ENCODE measurements around the gene GALNT17.
"Not testable (repeated sequence)": the region's sequence is repeated elsewhere in the genome, so short reads cannot be mapped to it uniquely, and the experiment has no call there.

Gene GALNT17

GRCh38 chr7:71235253-71235652, 103.3 kb downstream of the GALNT17 start:
- no peak for FAIRE-seq
- DNase-seq (ENCODE audit: low spot score): no peak

- DNase-seq (ENCODE audit: low spot score): no peak
- FAIRE-seq: no peak
These were observed 104.5 kb downstream of the GALNT17 start for GRCh38 chr7:71236230-71237105.

- FAIRE-seq: no peak
These were observed 106.0 kb downstream of the GALNT17 start for GRCh38 chr7:71237945-71238344.

GRCh38 chr7:71238581-71239295, 106.8 kb downstream of the GALNT17 start:
- DNase-seq (ENCODE audit: low spot score): no peak
- FAIRE-seq: no peak

More at GRCh38 chr7:71237945-71238344, 106.0 kb downstream of the GALNT17 start:
- DNase-seq (ENCODE audit: low spot score): no peak

- DNase-seq (ENCODE audit: low spot score): no peak
- FAIRE-seq: no peak
These were observed 107.8 kb downstream of the GALNT17 start for GRCh38 chr7:71239586-71240268.

- FAIRE-seq (no peak), DNase-seq (ENCODE audit: low spot score) (no peak)
These were observed 111.9 kb downstream of the GALNT17 start for GRCh38 chr7:71243736-71244410.

- FAIRE-seq: no peak
These were observed 113.1 kb downstream of the GALNT17 start for GRCh38 chr7:71245038-71245437.

GRCh38 chr7:71251706-71252105, 119.8 kb downstream of the GALNT17 start:
- DNase-seq (ENCODE audit: low spot score): no peak
- FAIRE-seq: no peak

More at GRCh38 chr7:71245038-71245437, 113.1 kb downstream of the GALNT17 start:
- no peak for DNase-seq (ENCODE audit: low spot score)

GRCh38 chr7:71254751-71255150, 122.8 kb downstream of the GALNT17 start:
- DNase-seq (ENCODE audit: low spot score) (no peak), FAIRE-seq (no peak)

GRCh38 chr7:71255537-71256178, 123.7 kb downstream of the GALNT17 start:
- no peak for FAIRE-seq
- no peak for DNase-seq (ENCODE audit: low spot score)

GRCh38 chr7:71261066-71261465, 129.1 kb downstream of the GALNT17 start:
- FAIRE-seq (no peak), DNase-seq (ENCODE audit: low spot score) (no peak)

- DNase-seq (ENCODE audit: low spot score); FAIRE-seq: not testable (repeated sequence)
These were observed 130.9 kb downstream of the GALNT17 start for GRCh38 chr7:71262834-71263233.

- no peak for FAIRE-seq
- DNase-seq (ENCODE audit: low spot score): no peak
These were observed 132.1 kb downstream of the GALNT17 start for GRCh38 chr7:71264005-71264404.

- no peak for FAIRE-seq
These were observed 135.0 kb downstream of the GALNT17 start for GRCh38 chr7:71266912-71267311.

GRCh38 chr7:71267734-71268469, 136.0 kb downstream of the GALNT17 start:
- DNase-seq (ENCODE audit: low spot score) (no peak), FAIRE-seq (no peak)

More at GRCh38 chr7:71266912-71267311, 135.0 kb downstream of the GALNT17 start:
- no peak for DNase-seq (ENCODE audit: low spot score)

- DNase-seq (ENCODE audit: low spot score) (no peak), FAIRE-seq (no peak)
These were observed 138.6 kb downstream of the GALNT17 start for GRCh38 chr7:71270558-71270957.

GRCh38 chr7:71271203-71271602, 139.3 kb downstream of the GALNT17 start:
- no peak for FAIRE-seq

GRCh38 chr7:71272509-71273490, 140.9 kb downstream of the GALNT17 start:
- DNase-seq (ENCODE audit: low spot score): no peak
- FAIRE-seq: no peak

More at GRCh38 chr7:71271203-71271602, 139.3 kb downstream of the GALNT17 start:
- DNase-seq (ENCODE audit: low spot score): no peak

- no peak for FAIRE-seq
These were observed 146.3 kb downstream of the GALNT17 start for GRCh38 chr7:71278257-71278656.

More at GRCh38 chr7:71278257-71278656, 146.3 kb downstream of the GALNT17 start:
- no peak for DNase-seq (ENCODE audit: low spot score)
